GM19468 (cell line): ENCODE results near the gene PCSK6.

Source experiments
- ATAC-seq: cut with Tn5 transposase; IDR thresholded peaks from one replicate; pipeline ENCODE4 v1.9.1; 2021; ENCODE audit warnings: mild to moderate bottlenecking, moderate library complexity, moderate number of reproducible peaks; ENCODE audit not compliant: unreplicated experiment; ENCODE audit errors: extremely low read depth

Gene PCSK6

DNA sequence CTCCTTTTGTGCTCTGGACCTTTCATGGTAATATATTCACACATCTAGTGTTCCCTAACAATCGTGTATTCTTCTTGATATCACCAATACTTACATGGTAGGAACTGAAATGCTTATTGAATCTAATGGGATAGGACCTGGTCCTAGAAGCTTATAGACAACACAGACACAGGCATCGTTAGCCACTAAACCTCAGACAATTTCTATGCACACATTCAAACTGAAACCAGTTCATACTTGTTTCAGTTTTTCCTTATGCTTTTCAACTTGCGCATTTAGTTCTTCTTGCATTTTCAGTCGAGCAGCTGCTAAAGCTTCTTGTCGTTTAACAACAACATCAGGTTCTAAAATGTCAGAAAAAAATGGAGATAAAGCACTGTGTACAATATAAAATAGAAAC is 214.5 kb downstream of the PCSK6 start:
- no peak for ATAC-seq

DNA sequence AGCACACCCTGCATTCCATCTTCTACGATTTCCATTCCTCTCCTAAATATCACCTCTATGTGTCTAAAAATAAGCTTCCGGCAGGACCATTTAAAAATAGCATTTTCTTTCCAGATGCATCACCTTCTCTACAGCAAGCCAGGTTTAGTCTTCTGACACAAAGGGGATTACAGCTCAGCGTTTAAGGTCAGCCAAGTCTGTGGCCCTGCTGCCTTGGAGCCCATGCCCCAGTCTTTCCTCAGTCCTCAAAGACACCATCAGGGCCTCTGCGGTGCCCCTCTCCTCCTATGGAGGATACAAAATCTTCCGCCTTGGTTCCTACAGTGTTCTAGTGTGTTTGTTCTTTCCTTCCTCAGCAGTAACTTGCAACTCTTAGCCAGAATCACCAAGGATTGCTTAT is 216.0 kb downstream of the PCSK6 start:
- ATAC-seq, result no peak

DNA sequence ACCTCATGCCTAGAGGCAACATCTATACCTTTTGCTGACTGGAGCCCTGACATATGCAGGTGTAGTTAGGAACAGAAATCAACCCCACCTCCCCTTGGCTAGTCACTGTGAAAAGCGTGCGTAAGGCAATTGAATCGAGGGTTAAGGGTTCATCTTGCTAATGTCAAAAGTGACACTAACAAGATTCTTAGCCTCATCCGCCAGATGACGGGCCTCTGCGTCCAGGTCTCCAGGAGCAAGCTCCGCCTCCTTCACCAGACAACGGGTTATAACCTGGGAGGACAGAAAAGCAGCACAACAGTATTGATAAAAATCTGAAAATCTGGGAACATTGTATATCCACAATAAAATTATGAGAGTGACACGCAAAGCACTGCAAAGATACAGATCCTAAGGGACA is 216.9 kb downstream of the PCSK6 start:
- ATAC-seq, result no peak

DNA sequence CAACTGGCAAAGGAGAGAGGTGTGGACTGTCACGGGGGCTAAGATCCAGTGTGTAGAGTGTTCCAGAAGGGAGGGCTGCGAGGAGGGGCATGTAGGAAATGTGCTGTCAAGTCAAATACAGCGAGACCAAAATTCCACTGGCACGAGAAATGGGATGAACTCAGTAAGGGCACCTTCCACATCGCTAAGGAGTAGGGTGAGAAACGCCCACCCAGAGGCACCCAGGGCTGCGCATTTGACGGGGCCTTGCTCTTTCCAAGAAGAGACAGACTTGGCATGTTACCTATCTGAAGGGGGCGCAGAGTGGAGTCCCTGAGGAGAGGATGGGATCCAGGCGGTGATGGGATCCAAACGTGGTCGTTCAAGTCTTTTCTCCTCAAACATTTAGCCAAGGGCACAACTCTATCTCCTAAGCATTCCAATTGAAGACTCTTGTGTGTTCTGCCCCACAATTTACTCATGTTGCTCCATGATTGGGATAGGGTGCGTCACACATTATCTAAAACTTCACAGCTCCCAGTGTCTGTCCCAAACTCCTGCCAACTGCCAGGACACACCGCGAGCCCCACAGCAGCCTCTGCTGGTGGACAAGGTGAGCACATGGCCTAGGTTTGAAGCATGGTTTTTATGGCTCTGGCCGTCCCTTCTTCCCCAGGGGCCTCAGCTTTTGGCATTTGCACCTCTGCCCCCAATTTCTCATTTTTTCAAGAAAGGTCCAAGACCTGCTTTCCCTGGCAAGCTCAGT is 219.9 kb downstream of the PCSK6 start:
- ATAC-seq, result no peak

DNA sequence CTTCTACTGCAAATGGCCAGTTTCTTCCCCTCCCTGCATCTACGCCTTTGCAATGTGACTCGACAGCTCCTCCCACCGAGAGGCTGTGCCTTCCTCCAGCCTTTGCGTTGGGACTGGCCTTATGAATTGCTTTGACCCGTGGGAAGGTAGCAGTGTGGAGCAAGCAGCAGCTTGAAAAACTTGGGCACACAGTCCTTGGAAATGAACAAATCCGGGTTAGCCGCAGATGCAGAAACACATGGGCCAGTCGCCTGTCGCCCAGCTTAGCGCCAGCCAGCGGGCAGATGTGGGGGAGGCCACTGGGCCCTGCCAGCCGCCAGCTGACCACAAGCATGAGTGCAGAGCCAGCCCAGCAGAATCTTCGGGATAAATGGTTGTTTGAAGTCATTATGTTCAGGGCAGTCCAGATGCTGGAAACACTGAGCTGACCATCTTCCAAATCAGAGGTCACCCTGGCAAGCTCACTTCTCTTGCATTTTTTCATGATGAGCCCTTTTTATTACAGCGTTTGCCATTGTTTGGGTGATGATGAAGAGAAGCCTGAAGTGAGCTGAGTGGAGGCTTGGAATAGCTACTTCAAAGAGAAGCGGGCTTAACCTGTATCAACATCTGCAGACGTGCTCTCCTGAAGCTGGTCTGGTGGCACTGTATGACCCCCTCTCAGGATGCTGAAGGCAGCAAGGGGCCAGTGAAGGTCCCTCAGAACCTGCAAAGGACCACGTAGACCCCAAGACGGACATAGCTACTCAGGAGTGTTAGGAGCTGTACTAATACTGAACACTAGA is 222.0 kb downstream of the PCSK6 start:
- no peak for ATAC-seq

DNA sequence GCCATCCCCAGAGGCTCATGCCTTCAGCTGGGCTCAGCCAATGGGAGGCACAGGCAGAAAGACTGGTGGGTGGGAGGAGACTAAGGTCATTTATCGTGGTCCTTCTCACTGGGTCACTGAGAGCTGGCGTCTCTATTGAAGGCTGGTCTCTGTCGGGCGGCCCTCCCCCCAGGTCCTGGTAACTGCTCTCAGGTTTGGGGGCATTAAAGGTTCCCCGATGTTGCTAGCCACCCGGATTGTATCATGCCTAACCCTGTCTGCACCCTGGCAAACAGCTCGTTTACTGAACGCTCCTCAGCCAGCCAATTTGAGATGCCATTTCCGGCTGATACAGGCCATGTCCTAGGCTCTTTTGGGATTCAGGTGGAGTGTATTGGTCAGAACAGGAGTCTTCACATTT is 222.7 kb downstream of the PCSK6 start:
- ATAC-seq, result no peak

DNA sequence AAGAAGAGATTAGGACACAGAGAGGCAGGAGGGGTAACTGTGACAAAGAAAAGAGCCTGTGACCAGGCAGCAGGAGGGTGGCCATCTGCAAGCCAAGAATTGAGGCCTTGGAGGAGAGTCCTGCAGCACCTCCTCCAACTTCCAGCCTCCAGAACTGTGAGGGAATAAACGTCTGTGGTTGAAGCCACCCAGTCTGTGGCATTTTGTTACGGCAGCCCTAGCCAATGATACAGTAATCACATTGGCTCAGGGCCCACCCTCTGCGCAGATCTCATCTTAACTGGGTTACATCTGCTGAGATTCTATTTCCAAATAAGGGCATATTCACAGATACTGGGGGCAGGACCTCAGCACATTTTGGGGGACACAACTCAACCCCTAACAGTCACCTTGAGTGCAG is 223.5 kb downstream of the PCSK6 start:
- no peak for ATAC-seq

DNA sequence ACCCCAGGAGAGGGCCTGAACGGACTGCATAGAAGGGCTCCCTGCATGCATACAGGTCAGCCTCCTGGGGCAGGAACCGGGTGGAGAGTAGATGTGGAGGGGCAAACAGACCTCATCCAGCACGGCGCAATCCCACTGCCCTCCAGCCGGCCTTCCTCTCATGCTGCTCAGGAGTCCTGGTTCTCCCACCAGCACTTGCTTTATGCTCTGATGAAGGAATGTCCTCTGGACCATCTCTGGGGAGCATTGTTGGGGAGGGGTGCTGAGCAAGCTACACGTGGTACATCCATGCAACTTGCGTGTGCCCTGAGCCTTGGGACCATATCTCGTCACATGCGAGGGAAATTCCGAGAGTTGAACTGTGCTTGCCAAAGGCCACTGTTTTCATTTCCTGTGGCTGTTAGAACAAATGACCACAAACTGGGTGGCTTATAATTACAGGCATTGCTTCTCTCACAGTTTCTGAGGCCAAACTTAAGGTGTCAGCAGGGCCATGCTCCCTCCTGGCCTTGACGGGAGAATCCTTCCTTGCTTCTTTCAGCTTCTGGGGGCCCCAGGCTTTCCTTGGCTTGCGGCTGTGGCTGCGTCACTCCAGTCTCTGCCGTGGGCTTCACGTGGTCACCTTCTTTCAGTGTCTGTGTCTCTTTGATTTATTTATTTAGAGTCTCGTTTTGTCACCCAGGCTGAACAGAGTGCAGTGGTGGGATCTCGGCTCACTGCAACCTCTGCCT is 224.4 kb downstream of the PCSK6 start:
- ATAC-seq, result no peak

DNA sequence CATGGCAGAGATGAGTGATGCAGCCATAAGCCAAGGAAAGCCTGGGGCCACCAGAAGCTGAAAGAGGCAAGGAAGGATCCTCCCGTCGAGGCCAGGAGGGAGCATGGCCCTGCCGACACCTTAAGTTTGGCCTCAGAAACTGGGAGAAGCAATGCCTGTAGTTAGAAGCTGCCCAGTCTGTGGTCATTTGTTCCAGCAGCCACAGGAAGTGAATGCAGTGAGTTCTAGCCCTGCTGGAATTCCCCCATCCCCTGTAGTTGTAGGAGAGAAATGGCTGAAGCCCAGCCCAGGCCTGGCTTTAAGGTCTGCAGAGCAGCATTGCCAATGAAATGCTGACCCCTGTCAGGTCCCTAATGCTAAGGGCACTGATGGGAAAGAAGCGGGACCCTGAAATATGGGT is 225.5 kb downstream of the PCSK6 start:
- ATAC-seq, result no peak

DNA sequence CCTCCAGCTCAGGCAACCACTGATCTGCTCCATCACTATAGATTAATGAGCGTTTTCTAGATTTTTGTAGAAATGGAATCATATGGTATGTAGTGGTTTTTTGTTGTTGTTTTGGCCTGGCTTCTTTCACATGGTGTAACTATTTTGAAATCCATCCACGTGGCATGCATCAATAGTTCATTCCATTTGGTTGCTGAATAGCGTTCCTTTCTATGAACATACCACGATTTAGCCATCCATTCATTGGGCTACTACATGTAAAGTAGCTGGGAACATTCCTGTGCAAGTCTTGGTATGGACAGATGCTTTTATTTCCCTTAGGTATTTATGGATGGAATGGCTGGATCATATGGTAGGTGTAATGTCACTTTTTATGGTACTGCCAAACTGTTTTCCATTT is 227.0 kb downstream of the PCSK6 start:
- ATAC-seq, result no peak

DNA sequence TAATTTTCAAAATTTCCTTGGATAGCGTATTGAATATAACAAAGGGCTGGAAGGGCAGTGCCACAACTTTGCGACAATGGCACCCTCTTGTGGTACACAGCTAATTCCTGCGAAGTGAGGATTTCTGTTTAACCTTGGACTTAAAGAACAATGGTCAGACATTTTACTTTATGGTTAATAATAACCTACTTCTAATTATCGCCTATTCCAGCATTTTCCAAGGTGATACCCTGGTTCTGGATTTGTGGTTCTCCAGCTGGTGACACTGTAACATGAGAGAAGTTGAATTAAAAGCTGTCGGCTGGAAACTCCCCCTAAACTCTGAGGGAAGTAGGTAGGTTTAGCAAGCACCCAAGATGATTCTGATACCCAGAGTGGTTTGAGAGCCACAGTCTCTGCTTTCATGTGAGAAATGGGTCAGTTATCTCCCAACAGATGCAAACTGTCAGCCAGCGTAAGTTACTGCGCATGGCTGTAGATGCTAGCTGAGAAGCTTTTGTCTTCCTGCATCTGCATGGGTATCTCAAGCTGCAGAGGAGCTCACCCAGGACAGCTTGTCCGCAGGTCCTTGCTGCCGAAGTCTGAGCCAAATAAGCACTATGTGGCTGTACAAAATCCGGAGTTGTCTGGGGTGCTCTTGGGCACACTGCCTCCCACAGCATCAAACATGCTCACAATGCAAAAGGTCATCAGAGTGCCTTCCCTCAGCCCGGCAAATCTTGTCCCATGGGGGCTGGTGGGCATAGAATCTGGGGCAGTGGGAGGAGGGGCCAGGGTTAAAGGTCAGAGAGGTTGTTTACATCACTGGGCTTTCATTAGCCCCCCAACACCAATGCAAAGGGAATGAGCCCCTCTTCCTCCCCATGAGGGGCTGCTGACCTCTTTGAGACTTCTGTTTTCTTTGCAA is 231.0 kb downstream of the PCSK6 start:
- no peak for ATAC-seq

DNA sequence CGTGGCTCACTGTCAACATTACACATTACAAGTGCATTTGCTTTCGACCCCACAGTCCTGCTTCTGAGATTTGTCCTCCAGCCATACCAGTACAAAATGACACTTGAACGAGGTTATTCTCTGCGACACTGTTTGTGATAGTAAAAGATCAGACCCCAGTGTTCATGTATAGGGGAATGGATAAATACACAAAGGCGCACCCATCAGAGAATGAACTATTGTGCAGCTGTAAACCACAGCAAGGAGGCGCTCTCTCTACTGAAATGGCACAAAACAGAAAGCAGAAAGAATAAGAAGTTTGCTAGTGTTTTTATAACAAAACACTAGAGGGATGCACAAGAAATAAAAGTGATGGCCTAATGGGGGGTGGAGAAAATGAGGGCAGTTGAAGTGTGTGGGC is 232.8 kb downstream of the PCSK6 start:
- no peak for ATAC-seq

DNA sequence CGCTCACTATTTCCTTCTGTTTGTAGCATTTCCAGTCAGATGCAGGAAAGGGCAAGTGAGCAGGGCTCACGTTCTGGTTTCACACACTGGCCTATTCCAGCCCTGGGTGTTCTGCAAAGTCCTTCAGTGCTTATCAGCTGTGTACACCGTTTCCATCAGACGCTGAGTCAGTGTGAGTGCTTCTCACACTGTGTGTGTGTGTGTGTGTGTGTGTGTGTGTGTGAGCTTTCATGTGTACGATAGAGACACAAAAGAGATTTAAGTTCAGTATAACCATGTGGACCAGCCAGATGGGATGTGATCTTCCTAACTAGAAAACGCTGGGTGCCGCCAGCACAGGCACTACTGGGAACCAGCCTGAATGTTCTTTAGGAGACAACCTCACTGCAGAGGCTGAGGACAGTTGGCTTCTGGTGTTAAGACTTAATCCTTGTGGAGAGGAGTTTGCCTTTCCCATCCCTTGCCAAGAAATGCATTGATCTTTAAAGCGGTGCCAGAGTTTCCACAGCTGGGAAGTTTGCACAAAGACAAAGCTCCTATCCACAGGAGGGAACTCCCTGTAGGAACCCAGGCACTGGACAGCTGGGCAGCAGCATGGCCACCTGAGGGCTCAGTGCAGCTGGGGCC is 233.8 kb downstream of the PCSK6 start:
- ATAC-seq, result no peak

DNA sequence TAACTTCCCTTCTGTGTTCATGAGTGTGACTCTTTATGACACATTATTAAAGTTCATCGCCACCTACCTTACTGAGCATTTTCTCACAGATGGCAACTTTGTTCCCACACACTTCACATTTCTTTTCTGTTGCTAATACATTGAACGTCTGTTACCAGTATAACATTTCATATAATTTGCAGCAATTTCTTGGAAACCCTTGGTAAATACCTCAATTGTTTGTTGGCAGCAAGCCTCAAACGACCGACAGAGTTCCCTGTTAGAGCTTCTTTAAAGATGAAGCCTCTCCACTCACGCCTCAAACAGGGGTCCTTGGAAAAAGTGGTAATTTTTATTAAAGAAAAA is 234.5 kb downstream of the PCSK6 start:
- ATAC-seq, result no peak

DNA sequence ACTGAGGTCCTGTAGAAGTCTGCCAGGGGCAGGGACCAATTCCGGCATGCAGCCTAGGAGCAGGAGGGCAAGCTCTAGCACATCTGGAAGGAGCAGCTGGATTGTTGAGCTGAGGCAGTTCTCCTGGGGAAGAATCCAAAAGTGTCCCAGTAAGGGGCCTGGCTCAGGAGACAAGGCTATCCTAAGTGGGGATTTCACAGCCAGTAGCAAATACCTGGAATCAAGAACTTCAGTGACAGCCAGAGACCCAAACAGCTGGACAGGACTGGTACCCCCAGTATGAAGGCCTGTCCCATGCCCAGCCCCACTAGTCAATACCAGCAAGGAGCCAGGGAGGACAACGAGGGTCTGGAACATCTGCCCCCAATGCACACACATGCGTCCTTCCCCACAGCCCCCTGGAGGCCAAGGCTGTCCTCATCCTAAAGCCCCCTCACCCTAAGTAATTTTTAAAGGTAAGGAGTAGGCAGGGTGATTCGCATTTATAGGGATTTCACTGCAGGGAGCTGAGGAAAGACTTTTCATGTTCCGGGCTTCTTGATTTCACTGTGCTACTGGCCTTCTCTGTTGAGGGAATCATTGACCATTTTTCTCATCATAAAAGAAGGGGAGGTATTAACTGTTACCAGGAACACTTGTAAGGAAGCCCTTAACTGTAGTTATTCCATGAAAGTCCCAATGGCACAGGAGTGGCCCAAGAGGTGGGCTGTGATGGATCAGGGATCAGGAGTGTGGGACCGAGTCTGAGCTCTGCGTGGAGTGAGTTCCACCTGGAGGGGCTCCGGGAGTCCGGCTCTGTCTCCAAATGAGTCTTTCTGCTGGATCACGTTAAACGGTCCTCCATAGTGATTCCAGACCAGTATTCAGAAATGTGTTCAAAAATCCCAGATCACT is 235.1 kb downstream of the PCSK6 start:
- ATAC-seq, result no peak
